Motor neuron (in vitro differentiated cells): ENCODE results near the gene STPG1. TPM values are rescaled to one million over a fixed set of nuclear protein-coding genes. Genes with fewer than 3 reads are reported as not detected.

Source experiments
- ATAC-seq, 8 experiments: fragments of 200-7000 bp; cut with Tn5 transposase; replicated peaks in 6 of 8; 2 replicates each; pipeline ENCODE4 v1.8.0; 2021; ENCODE audit warnings: mild to moderate bottlenecking in 8 of 8, moderate library complexity in 8 of 8
- H3K27ac ChIP-seq, 2 donors: fragments of 250-450 bp; sonication (Bioruptor Pico); 2 replicates each; pipeline ENCODE4 v1.9.0; 2021; ENCODE audit warnings: antibody characterized with exemption in 2 of 2, mild to moderate bottlenecking in 2 of 2, moderate library complexity in 1 of 2
- H3K4me1 ChIP-seq, 2 donors: fragments of 250-450 bp; sonication (Bioruptor Pico); replicated peaks in 1 of 2; 2 replicates each; pipeline ENCODE4 v1.6.1; 2021; ENCODE audit warnings: antibody characterized with exemption in 2 of 2, mild to moderate bottlenecking in 2 of 2, moderate library complexity in 1 of 2
- H3K4me3 ChIP-seq, 5 donors: fragments of 250-450 bp; sonication (Bioruptor Pico); 2 replicates each; pipeline ENCODE4 v1.9.0; 2021; ENCODE audit warnings: antibody characterized with exemption in 5 of 5, mild to moderate bottlenecking in 5 of 5, moderate library complexity in 4 of 5
- WGBS, 10 experiments: fragments of 450-650 bp; shearing (Covaris generic); methylation state at CpG; one replicate each; pipeline ENCODE4 v1.0.0; 2022; 5-methylcytosine and 5-hydroxymethylcytosine counted together
- in situ Hi-C, 9 experiments: fragments of 400-800 bp; cut with MboI; loops; one replicate each; pipeline ENCODE4 v1.15.0; 2021; ENCODE audit warnings: low sequenced_read_pairs in 9 of 9, low pct_unique_long_range_greater_than_20kb in 2 of 9; ENCODE audit not compliant: unreplicated experiment in 9 of 9
- total RNA-seq, 8 experiments: library from RNA; unstranded; fragments of 300-600 nt; gene quantifications; 2 replicates each; pipeline versions ENCODE4 v1.2.3 to v1.2.4, GENCODE V29; 2022

STPG1 gene
- total RNA-seq, 8 experiments from 2014 or later, result 2.1 to 19.0 (median 6.8) TPM

- in situ Hi-C loops, result loop anchor here in 5 of 9 experiments (5.0 to 25.0 kb wide), 4 partner anchors 182 to 325 kb away; partner anchors contain the start of gene SRRM1 (in 1 of the 5)
- H3K4me3 ChIP-seq, result no peak overlapping the region
- H3K4me1 ChIP-seq, result peaks cover 0 to 4% of the 10 kb centered on the region in 2 donors
- WGBS, 10 experiments, result 0 to 100% (median 95%) methylated on average over 1 to 9 of the region's 11 CpGs; no CpG with 5 or more reads in 3 of the 10 experiments
- no peak for ATAC-seq
- H3K27ac ChIP-seq, result no peak overlapping the region
These were observed 26.7 kb downstream of the STPG1 start for GRCh38 chr1:24386931-24387330.

- in situ Hi-C loops, result loop anchor here in 5 of 9 experiments (5.0 to 25.0 kb wide), 4 partner anchors 181 to 324 kb away; partner anchors contain the start of gene SRRM1 (in 1 of the 5)
- peak in 4 of 8 experiments; percentile 42 to 95 (median 53) for ATAC-seq
- Histone ChIP-seq H3K4me1 (peaks cover 0 to 4% of the 10 kb centered on the region in 2 donors), H3K27ac (no peak overlapping the region), H3K4me3 (no peak overlapping the region)
- 44 to 85% (median 81%) methylated on average over 5 to 9 of the region's 9 CpGs; no CpG with 5 or more reads in 5 of the 10 experiments for WGBS, 10 experiments
These were observed 27.3 kb downstream of the STPG1 start for GRCh38 chr1:24386241-24386640.

- Histone ChIP-seq H3K4me3 (no peak overlapping the region), H3K4me1 (peaks cover 0 to 4% of the 10 kb centered on the region in 2 donors), H3K27ac (no peak overlapping the region)
- in situ Hi-C loops, result loop anchor here in 5 of 9 experiments (5.0 to 25.0 kb wide), 4 partner anchors 181 to 323 kb away; partner anchors contain the start of gene SRRM1 (in 1 of the 5)
- ATAC-seq, result peak in 1 of 8 experiments; percentile 24
- WGBS, 10 experiments, result 29 to 100% (median 92%) methylated on average over 1 to 12 of the region's 12 CpGs; no CpG with 5 or more reads in 1 of the 10 experiments
These were observed 28.2 kb downstream of the STPG1 start for GRCh38 chr1:24385160-24385940.

- no peak overlapping the region for H3K4me3 ChIP-seq
- in situ Hi-C loops, result loop anchor here in 5 of 9 experiments (5.0 to 25.0 kb wide), 4 partner anchors 180 to 322 kb away; partner anchors contain the start of gene SRRM1 (in 1 of the 5)
These were observed 29.1 kb downstream of the STPG1 start for GRCh38 chr1:24384251-24385090.

GRCh38 chr1:24383381-24383940 is 30.1 kb downstream of the STPG1 start:
- no peak for ATAC-seq
- in situ Hi-C loops, result loop anchor here in 5 of 9 experiments (10.0 to 25.0 kb wide), 3 partner anchors 179 to 321 kb away; partner anchors contain the start of gene SRRM1 (in 1 of the 5)

More at GRCh38 chr1:24384251-24385090, 29.1 kb downstream of the STPG1 start:
- peak in 3 of 8 experiments; percentile 45 to 86 (median 80) for ATAC-seq
- Histone ChIP-seq H3K4me1 (peaks cover 0 to 4% of the 10 kb centered on the region in 2 donors), H3K27ac (no peak overlapping the region)
- 36 to 100% (median 90%) methylated on average over 2 to 13 of the region's 13 CpGs for WGBS, 10 experiments

GRCh38 chr1:24382165-24382577 is 31.4 kb downstream of the STPG1 start:
- in situ Hi-C loops, result loop anchor here in 5 of 9 experiments (10.0 to 25.0 kb wide), 3 partner anchors 177 to 320 kb away; partner anchors contain the start of gene SRRM1 (in 1 of the 5)
- no peak overlapping the region for H3K27ac ChIP-seq
- ATAC-seq, result no peak
- H3K4me1 ChIP-seq, result peaks cover 0 to 4% of the 10 kb centered on the region in 2 donors
- 81 to 100% (median 92%) methylated on average over 2 to 8 of the region's 8 CpGs; no CpG with 5 or more reads in 1 of the 10 experiments for WGBS, 10 experiments
- H3K4me3 ChIP-seq, result no peak overlapping the region

More at GRCh38 chr1:24383381-24383940, 30.1 kb downstream of the STPG1 start:
- H3K4me3 ChIP-seq, result no peak overlapping the region
- no peak overlapping the region for H3K27ac ChIP-seq
- 20 to 100% (median 80%) methylated on average over 1 to 2 of the region's 2 CpGs; no CpG with 5 or more reads in 1 of the 10 experiments for WGBS, 10 experiments
- H3K4me1 ChIP-seq, result peaks cover 0 to 4% of the 10 kb centered on the region in 2 donors

GRCh38 chr1:24381256-24381655 is 32.3 kb downstream of the STPG1 start:
- in situ Hi-C loops, result loop anchor here in 5 of 9 experiments (10.0 to 25.0 kb wide), 3 partner anchors 176 to 319 kb away; partner anchors contain the start of gene SRRM1 (in 1 of the 5)
- Histone ChIP-seq H3K27ac (no peak overlapping the region), H3K4me3 (no peak overlapping the region), H3K4me1 (peaks cover 0 to 2% of the 10 kb centered on the region in 2 donors)
- WGBS, 10 experiments, result 86 to 100% (median 98%) methylated on average over 1 to 2 of the region's 2 CpGs; no CpG with 5 or more reads in 2 of the 10 experiments
- ATAC-seq, result no peak

- in situ Hi-C loops, result loop anchor here in 5 of 9 experiments (10.0 to 25.0 kb wide), 3 partner anchors 176 to 318 kb away; partner anchors contain the start of gene SRRM1 (in 1 of the 5)
- WGBS, 10 experiments, result 79 to 100% (median 85%) methylated on average over 1 to 5 of the region's 5 CpGs
- Histone ChIP-seq H3K27ac (no peak overlapping the region), H3K4me3 (no peak overlapping the region), H3K4me1 (peaks cover 0 to 4% of the 10 kb centered on the region in 2 donors)
- ATAC-seq, result no peak
These were observed 33.1 kb downstream of the STPG1 start for GRCh38 chr1:24380508-24380907.

GRCh38 chr1:24379733-24380315 is 33.8 kb downstream of the STPG1 start:
- 40 to 91% (median 79%) methylated on average over 1 to 8 of the region's 8 CpGs for WGBS, 10 experiments
- peaks cover 0 to 7% of the 10 kb centered on the region in 2 donors for H3K4me1 ChIP-seq
- no peak overlapping the region for H3K4me3 ChIP-seq
- no peak overlapping the region for H3K27ac ChIP-seq
- ATAC-seq, result peak in 1 of 8 experiments; percentile 61
- in situ Hi-C loops, result loop anchor here in 5 of 9 experiments (10.0 to 25.0 kb wide), 3 partner anchors 175 to 318 kb away; partner anchors contain the start of gene SRRM1 (in 1 of the 5)

GRCh38 chr1:24374891-24375786 is 38.4 kb downstream of the STPG1 start:
- 18 to 91% (median 68%) methylated on average over 2 to 13 of the region's 13 CpGs for WGBS, 10 experiments
- Histone ChIP-seq H3K4me1 (peaks cover 0 to 7% of the 10 kb centered on the region in 2 donors), H3K4me3 (no peak overlapping the region), H3K27ac (no peak overlapping the region)
- ATAC-seq, result peak in 4 of 8 experiments; percentile 29 to 89 (median 61)
- in situ Hi-C loops, result loop anchor here in 2 of 9 experiments (25.0 kb wide), 2 partner anchors 262 to 313 kb away; partner anchors contain the start of gene SRRM1 (in 1 of the 2)

- H3K27ac ChIP-seq, result no peak overlapping the region
These were observed 39.9 kb downstream of the STPG1 start for GRCh38 chr1:24373710-24374109.

More at GRCh38 chr1:24373710-24374109, 39.9 kb downstream of the STPG1 start:
- 84 to 100% (median 94%) methylated on average over 1 to 8 of the region's 8 CpGs; no CpG with 5 or more reads in 2 of the 10 experiments for WGBS, 10 experiments
- in situ Hi-C loops, result no loop called here
- no peak for ATAC-seq
- H3K4me1 ChIP-seq, result peaks cover 0 to 7% of the 10 kb centered on the region in 2 donors
- H3K4me3 ChIP-seq, result no peak overlapping the region
